Measurements from ENCODE around the gene EFCAB7.

- no peak for TF ChIP-seq EZH2 (IDR thresholded peaks at IDR 0.05; ENCODE audit: borderline replicate concordance, low read depth, low read length, severe bottlenecking)
- no peak for TF ChIP-seq CTCF (IDR thresholded peaks at IDR 0.05; ENCODE audit: borderline replicate concordance, extremely low read depth, low read length, poor library complexity, severe bottlenecking)
Observed at GRCh38 chr1:63600248-63600647, 76.9 kb downstream of the EFCAB7 start.

All from DND-41 (cell line).